HG03045 (cell line): ENCODE measurements around the gene SNIP1.
"Not testable (repeated sequence)": the region's sequence is repeated elsewhere in the genome, so short reads cannot be mapped to it uniquely, and the experiment has no call there.

Experiments
- ATAC-seq: cut with Tn5 transposase; IDR thresholded peaks from one replicate; pipeline ENCODE4 v1.9.1; 2021; ENCODE audit warnings: mild to moderate bottlenecking, moderate library complexity; ENCODE audit not compliant: unreplicated experiment

Gene SNIP1, protein sequence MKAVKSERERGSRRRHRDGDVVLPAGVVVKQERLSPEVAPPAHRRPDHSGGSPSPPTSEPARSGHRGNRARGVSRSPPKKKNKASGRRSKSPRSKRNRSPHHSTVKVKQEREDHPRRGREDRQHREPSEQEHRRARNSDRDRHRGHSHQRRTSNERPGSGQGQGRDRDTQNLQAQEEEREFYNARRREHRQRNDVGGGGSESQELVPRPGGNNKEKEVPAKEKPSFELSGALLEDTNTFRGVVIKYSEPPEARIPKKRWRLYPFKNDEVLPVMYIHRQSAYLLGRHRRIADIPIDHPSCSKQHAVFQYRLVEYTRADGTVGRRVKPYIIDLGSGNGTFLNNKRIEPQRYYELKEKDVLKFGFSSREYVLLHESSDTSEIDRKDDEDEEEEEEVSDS

DNA sequence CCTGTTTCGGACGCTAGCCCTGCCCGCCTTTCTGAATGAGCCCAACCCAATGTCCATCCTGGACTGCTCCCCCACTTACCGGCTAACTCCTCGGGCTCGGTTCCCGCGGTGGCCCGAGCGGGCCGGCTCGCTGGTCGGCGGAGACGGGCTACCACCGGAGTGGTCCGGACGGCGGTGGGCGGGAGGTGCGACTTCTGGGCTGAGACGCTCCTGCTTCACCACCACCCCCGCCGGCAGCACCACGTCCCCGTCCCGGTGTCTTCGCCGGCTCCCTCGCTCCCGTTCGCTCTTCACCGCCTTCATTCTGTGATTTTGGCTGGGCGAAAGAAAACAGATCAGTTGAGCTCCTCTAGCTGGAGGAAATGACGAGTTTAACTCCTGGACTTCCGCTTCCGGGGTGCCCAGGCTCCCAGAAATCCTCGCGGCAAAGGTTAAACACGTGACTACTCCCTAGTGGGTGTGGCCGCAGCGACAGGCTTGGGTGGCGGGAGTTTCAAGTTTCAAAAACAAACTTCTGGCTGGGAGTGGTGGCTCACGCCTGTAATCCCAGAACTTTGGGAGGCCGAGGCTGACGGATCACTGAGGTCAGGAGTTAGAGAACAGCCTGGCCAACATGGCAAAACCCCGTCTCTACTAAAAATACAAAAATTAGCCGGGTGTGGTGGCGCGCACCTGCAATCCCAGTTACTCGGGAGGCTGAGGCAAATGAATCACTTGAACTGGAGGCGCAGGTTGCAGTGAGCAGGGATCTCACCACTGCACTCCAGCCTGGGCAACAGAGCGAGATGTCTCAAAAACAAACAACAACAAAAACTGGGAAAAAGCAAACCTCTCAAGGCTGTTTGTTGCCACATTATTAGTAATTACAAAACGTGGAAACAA, at the start of gene SNIP1:
Gene SNIP1 (minus strand): TSS at position 367 of the 882 bp plus-strand sequence. CDS start 64 bp downstream, at position 303.
- ATAC-seq, result peak; percentile 70

DNA sequence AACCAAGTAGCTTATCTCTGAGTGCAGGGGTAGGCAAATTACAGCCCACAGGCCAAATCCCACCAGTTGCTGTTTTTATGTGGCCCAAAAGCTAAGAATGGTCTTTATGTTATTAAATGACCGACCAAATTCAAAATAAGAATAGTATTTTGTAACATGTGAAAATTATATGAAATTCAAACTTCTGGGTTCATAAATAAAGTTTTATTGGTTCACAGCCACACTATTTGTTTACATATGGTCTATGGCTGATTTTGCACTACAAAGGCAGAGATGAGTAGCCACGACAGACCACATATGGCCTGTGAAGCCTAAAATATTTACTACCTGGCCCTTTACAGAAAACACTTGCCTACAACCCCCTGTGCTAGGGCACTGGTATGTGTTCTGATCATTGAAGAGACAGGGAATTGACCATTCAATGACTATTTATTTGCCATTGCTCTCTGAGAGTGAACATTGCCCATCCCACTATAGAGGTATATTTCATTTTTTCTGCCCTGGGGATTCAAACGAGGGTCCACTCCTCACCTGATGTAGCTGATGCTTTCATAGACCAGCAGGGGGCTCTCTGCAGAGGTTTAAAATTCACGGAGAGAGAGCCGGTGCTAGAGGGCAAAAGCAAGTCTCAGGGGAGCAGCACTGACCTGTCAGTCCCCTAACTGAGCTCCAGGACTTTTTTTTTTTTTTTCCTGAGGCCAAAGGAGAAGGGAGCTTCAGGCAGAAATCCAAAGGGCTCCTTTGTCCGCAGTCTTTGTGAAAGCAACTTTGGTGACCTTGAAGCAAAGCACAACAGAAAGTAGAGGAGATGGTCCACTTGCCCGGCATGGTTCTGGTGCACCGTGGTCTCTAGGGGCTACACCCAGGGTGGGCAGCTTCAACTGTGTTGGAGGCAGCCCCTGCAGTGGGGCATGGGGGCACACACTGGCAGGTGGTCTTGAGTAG, 48.9 kb upstream of the SNIP1 start:
- no peak for ATAC-seq

DNA sequence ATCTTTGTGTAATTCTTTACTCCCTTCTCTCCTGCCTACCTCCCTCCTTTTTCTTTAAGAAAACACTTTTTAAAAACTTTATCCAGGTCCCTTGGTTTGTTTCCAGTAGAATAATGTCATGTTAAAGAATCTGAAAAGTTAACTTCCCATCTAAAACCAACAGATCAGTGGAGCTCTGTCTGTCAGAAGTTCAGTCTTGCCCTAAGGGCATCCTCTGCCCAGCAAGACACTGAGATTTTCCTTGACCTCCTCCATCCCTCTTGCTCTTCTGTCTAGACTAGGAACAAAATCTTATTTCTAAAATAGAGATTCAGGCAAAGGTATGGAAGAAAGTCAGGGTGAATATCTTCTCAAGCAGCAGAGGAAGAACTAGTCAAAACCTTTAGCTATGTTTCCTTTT, 47.3 kb upstream of the SNIP1 start:
- no peak for ATAC-seq

DNA sequence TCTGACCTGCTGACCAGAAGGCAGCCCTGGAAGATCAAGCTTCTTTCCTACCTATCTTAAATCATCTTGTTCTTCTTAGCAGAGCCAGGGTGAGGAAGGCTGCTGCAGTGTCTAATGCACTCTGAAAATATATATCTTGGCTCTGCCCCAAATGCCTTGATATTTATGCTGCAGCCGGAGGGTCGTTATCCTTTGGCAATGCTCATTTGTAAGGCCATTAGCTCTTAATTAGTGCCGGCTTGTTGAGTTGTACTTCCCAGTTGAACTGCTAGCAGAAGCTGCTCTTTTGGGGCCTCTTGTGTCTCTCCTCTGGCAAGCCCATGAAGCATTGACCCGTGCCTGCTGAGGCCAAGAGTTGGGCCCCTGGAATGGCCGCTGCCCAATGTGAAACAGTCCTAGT, 45.8 kb upstream of the SNIP1 start:
- ATAC-seq, result no peak

DNA sequence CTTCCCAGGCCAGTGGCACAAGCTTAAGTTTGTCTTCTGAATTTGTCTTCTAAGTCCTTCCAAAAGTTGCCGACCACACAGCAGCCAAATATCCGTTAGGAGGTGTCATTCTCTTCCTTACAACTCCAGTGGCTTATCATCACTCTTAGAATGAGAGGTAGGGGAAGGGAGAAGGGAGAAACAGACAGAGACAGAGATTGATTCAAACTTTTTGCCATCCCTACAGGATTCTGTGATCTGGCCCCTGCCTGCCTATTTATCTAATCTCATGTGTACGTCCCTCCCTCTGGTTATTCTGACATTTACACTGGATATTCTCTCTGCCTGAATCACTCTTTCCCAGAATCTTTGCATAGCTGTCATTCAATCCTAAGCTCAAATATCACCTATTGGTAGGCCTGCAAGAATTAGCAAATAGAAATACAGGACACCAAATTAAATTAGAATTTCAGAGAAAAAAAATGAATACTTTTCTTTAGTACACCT, 42.1 kb upstream of the SNIP1 start:
- no peak for ATAC-seq

DNA sequence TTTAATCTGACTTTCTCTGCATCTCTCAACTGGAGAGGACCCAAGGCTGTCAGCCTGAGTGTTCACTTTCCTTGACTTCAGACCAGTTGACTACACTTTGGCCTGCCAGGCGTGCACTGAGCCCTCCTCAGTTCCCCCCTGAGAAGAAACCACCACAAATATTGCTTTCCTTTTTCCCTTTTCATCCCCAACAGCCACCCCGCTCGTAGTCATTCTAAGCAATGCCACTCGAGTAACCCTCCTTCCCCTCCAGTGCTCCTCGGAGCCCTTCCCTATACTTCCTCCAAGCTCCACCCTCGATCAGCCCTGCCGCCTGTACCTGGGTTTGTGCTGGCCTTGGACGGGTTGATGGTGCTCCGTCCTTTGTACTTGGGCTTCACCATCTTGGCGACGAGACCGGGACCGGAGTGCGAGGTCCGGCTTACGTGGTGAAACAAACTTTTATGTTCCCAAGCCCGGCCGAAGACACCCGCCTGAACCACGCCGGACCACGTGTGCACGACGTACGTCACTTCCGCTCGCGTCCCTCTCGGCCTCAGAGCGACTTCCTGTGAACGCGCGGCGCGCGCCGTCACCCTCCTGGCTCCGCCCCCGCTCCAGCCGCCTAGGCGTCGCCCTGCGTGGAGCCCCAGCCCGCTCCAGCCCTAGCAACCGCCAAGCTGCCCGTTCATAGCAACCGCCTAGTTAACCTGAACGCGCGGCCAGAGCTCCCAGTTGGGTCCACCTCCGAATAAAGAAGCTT, 41.5 kb upstream of the SNIP1 start, which contains the start of gene GNL2:
Gene GNL2 (minus strand): TSS at position 498 of the 742 bp plus-strand sequence. CDS start 115 bp downstream, at position 383.
- ATAC-seq, result peak; percentile 98

DNA sequence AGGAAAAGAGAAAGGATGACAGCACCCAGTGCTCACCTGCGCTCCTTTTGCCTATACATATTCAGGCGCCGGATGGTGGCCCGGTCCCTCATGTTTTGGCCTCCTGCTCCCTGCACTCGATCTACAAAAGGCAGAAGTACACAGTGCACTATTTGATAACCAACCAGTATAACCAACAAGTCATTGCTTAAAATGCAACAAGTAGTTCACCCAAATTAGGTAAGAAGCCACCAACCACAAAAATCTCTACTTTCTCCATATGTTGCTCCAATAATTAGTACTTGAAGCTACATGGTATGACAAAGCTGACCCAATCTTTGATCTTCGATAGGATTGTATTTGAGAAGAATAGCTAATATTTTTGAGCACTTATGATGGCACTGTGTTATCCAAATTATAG, 39.6 kb upstream of the SNIP1 start:
- no peak for ATAC-seq

DNA sequence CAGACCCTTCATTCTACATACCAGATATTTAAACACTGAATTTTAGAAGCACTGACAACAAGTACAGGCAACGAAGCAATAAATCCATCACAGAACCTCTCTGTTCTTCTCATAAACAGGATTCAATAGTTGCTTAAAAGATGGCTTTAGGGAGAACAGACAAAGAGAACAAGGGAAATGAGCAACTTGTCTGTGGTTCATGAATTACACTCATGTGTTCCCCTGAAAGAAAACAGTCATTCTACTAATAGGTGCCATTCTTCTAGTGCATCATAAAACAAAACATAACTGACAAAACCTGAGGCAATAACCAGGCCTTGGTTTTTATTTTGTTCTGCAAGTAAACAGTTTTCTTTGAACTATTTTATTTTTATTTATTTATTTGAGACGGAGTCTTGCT, 34.8 kb upstream of the SNIP1 start:
- no peak for ATAC-seq

DNA sequence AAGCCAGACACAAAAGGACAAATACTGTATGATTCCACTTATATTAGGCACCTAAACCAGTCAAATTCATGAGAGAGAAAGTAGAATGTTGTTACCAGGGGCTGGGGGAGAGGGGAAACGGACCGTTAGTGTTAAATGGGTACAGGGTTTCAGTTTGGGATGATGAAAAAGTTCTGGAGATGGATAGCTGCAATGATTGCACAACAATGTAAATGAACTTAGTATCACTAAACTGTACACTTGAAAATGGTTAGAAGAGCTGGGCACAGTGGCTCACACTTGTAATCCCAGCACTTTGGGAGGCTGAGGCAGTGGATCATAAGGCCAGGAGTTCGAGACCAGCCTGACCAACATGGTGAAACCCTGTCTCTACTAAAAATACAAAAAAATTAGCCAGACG, 30.5 kb upstream of the SNIP1 start:
- ATAC-seq, result not testable (repeated sequence)

DNA sequence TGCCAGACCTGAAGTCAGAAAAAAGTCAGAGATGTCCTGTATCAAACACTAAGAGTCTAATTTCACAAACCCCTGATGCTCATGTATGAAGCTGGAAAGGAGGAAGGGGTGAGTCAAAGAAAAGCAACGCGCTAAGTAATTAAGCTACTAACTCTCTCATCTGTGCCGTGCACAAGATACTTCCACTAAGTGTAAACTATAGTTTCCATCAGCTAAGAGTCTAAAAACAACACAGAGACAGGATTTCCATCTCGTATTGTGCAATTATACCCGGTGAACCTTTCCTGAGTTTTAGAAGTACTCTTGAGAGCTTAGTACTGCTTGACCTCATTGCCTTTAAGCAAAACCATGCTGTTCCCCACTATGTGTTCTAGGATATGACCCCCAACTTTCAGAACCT, 21.6 kb upstream of the SNIP1 start:
- ATAC-seq, result no peak

DNA sequence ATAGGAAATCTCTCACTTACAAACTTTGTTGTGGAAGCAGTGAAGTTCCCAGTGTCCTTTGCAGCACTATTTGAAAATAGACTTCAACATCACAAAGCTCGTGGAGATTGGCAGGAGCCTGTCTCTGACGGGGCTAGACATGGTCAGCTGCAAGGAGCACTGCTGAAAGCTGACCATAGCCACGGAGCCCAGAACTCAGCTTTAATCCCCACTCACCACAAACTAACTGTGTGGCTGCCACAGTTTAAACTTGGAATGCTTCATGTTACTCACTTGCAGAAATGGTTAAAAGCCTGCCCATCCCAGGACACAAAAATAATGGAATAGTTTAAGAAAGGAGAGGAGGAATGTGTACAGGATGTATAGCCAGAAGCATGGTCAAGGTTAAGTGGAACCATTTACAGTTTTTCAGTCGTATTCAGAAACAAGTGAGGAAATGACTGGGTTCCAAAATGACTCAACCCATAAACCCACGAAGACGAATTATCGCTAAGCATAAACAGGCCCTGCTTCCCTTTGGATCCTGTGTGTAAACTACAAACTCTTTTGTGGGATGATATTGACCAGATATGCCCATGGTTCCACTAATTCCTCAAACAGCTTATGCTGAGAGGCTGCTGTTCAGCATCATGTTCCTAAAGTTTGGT, 20.9 kb upstream of the SNIP1 start:
- no peak for ATAC-seq

DNA sequence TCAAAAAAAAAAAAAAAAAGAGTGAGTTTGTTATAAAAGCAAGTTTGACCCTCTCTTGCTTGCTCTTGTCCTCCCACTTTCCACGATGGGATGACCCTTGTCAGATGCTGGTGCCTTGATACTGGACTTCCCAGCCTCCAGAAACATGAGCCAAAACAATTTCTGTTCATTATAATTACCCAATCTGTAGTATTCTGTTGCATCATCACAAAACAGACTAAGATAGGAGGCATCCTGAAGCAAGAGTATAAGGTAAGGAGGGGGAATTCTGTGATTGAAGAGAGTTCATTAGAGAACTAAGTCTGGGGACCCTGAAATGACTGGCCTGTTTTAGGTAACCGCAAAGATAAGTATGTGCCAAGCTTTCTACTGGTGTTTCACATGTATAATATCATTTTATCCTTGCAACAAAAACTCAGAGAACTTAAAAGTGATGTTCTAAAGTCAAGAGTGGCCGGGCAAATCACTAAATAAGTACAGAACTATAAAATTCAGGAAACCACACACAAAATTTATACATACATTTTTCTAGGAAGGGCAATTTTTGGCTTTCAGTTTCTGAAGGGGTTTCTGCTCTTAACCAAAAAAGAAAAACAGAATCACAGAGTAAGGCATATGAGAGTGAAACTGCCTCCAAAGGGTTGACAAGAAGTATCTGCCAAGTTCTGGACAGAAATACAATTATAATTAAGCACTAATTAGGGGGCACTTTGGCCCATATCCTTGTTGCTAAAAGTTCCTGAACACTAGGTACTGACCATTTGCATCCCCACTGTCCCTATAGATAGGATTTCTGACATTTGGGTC, 16.6 kb upstream of the SNIP1 start:
- no peak for ATAC-seq

DNA sequence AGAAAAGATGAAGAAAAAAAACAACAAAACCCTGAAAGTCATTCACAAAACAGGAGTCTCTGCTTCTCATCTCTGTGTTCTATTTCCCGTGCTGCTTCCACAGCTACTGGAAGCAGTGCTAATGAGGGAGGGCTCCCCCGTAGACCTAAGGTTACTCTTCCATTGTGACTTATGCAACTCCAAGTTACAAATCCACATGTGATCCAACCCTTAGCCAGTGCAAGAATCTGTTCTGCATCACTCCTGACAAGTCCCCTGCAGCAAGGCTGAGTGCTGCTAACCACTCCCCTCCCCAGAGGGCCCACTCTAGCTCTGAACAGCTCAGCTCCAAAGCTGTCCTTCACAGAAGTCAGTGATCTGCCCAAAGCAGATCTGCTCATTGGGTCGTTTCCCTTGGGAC, 12.9 kb upstream of the SNIP1 start:
- ATAC-seq, result no peak

DNA sequence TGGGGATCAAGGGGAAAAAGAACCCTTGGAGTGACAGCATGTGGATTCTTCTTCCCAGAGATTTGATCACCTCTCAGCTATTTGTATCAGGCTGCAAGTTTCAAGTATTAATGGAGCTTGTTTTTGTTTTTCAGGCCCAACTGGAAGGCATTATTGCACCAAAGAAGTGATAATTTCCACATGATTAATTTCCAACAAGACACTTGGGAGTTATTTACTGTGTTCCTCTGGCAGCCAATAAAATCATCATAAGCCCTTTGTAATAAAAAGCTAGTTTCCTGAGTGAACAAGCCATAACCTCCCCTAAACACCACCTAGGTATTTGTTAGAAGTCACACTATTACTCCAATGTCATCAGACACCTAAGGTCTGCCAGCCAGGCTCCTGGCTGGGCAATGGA, 10.8 kb upstream of the SNIP1 start:
- no peak for ATAC-seq

DNA sequence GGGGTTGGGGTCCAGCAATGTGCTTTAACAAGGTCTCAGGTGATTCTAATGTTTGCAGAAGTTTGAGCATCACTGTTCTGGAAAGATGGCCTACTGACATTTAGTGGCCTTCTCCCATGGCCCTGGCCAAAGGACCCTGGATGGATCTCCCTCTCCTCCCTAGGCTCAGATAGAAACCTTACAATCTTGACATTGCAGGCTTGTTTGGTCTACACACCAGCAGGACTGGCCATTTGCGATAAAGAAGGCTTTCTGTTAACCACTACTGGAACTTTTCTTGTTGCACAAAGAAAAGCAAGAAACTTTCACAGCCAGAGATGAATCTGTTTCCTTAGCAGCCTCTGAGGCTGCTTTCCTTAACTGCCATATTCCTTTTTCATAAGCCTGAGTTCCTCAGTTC, 8.9 kb upstream of the SNIP1 start:
- no peak for ATAC-seq

DNA sequence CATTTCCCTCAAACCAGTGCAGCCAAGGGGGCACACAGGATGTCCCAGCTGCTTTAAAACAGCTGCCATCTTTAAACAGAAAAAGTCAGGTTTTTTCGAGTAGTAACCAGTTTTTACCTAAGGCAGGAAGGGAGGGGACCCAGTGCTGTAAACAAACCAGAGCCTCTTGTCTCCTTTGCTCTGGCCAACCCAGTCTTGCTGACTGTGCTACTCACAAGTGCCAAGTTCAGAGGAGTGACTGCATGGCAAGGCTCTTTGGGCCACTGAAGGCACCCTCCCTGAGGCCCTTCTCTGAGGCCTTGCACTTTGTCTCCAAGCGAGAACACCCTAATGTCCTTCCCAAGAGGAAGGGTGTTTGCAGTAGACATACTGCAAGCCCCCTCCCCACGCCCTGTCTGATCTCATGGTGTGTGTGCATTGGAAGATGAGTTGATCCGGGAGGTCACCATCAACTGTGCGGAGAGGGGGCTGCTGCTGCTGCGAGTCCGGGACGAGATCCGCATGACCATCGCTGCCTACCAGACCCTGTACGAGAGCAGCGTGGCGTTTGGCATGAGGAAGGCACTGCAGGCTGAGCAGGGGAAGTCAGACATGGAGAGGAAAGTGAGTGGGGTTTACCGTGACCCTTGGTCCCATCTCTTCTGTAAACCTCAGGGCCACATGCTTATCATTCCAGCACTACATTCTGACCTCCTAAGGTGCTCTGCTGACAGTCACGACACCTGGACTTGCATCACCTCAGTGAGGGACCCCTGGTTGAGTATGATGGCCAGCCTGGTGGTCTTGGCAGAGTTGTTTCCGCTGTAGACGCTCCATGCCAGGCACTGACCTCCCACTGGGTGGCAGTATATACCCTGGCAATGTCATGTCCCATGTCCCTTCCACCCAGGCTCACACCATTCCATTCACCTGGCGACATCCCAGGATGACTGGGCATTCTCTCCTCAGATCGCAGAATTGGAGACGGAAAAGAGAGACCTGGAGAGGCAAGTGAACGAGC, 7.3 kb upstream of the SNIP1 start:
- no peak for ATAC-seq

DNA sequence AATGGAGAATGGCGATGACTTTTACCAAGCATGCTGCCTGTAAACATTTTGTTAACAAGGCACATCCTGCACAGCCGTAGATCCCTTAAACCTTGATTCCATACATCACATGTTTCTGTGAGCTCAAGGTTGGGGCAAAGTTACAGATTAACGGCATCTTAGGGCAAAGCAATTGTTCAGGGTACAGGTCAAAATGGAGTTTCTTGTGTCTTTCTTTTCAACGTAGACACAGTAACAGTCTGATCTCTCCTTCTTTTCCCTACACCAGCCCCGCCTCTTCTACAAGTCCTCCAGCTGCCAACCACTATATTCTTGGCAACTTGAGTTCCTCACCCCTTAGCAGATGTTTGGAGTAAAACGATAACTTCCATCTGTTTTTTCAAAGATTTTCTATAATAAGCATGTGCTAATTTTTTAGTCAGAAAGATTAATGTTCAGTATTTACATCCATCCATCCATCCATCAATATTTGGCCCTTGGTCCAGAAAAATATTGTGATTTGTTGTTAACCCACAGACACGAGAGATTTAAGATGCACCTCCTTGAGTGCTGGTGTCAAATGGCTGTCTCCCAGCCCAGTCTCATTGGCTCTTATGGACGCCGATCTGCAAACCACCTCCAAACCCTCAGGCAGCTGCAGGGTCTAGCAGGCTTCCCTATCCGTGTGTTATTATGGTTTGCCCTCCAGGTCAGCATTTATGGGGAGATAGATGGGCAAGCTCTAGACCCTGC, 6.5 kb upstream of the SNIP1 start:
- ATAC-seq, result no peak
